GM12878 (cell line): ENCODE measurements around the gene TRABD2A. TPM values are rescaled to one million over a fixed set of nuclear protein-coding genes. Genes with fewer than 3 reads are reported as not detected.

ENCODE experiments used
- ATAC-seq: fragments of 200-7000 bp; cut with Tn5 transposase; 3 replicates; pipeline ENCODE4 v1.9.1; 2020; ENCODE audit warnings: mild to moderate bottlenecking, moderate library complexity
- BruUV-seq: library from RNA; stranded (reverse); fragments of 400-500 nt; replicated peaks from 2 replicates; lab custom pipeline; 2021; lab: Mats Ljungman, UMichigan
- CTCF ChIA-PET: fragments of 300-600 bp; sonication (Branson Sonifier 250); formaldehyde crosslinking; extraction: SDS; loops from one replicate; lab custom pipeline; 2021; ENCODE audit warnings: inconsistent platforms; lab: Yijun Ruan, JAX
- POLR2A ChIA-PET: fragments of 350-600 bp; formaldehyde crosslinking; extraction: SDS; loops from one replicate; lab custom pipeline; 2021; ENCODE audit warnings: inconsistent platforms; lab: Charles Lee
- RAD21 ChIA-PET: fragments of 300-600 bp; sonication (Branson Sonifier 250); formaldehyde crosslinking; loops from one replicate; lab custom pipeline; 2023; ENCODE audit warnings: antibody characterized with exemption; ENCODE audit not compliant: unreplicated experiment; lab: Charles Lee
- SMC1A ChIA-PET: fragments of 300-600 bp; sonication (Branson Sonifier 250); formaldehyde crosslinking; loops from one replicate; lab custom pipeline; 2023; ENCODE audit not compliant: unreplicated experiment, uncharacterized antibody; lab: Charles Lee
- DNase-seq: peaks from one replicate; pipeline ENCODE4 v3.0.0-alpha.2; 2011; ENCODE audit warnings: low read depth, low spot score
- FAIRE-seq: peaks from 3 replicates; lab custom pipeline; 2011; peaks lifted over from hg19 to GRCh38; lab: Jason Lieb, UNC
- H2AFZ ChIP-seq: 2 replicates; pipeline ENCODE4 v1.6.0; 2011; ENCODE audit warnings: low read depth, low read length, control low read depth; ENCODE audit not compliant: control insufficient read depth
- H3K27ac ChIP-seq: 2 replicates; pipeline ENCODE4 v1.5.1; 2011; ENCODE audit warnings: control low read depth; ENCODE audit not compliant: control insufficient read depth, insufficient read depth
- H3K27me3 ChIP-seq, 2 experiments: replicated peaks in 1 of 2; 2 replicates each; pipeline versions ENCODE4 v1.6.0 to v1.6.1; 2011; ENCODE audit warnings: low read length in 1 of 2; ENCODE audit not compliant: control insufficient read depth in 2 of 2, insufficient read depth in 2 of 2
- H3K36me3 ChIP-seq, 2 experiments: 2 replicates each; pipeline ENCODE4 v1.5.1; 2011; ENCODE audit warnings: low read length in 1 of 2; ENCODE audit not compliant: control insufficient read depth in 2 of 2, insufficient read depth in 2 of 2
- H3K4me1 ChIP-seq: 2 replicates; pipeline ENCODE4 v1.6.1; 2011; ENCODE audit warnings: mild to moderate bottlenecking, low read length, moderate library complexity, mixed read lengths; ENCODE audit not compliant: control insufficient read depth, insufficient read depth
- H3K4me2 ChIP-seq: 2 replicates; pipeline ENCODE4 v1.6.0; 2011; ENCODE audit warnings: control low read depth; ENCODE audit not compliant: control insufficient read depth, insufficient read depth
- H3K4me3 ChIP-seq: fragments of 200-600 bp; sonication (generic); 2 replicates; pipeline ENCODE4 v1.5.1; 2016
- H3K79me2 ChIP-seq: 2 replicates; pipeline ENCODE4 v1.6.0; 2011; ENCODE audit warnings: low read length; ENCODE audit not compliant: control insufficient read depth, insufficient read depth
- H3K9ac ChIP-seq: 2 replicates; pipeline ENCODE4 v1.8.0; 2011; ENCODE audit warnings: low read length, control low read depth, mixed read lengths; ENCODE audit not compliant: control insufficient read depth, insufficient read depth
- H3K9me3 ChIP-seq: replicated peaks from 3 replicates; pipeline ENCODE4 v1.5.1; 2011; ENCODE audit warnings: mild to moderate bottlenecking, low read length; ENCODE audit not compliant: control insufficient read depth, insufficient read depth
- H4K20me1 ChIP-seq: 2 replicates; pipeline ENCODE4 v1.6.0; 2011; ENCODE audit not compliant: control insufficient read depth, insufficient read depth
- BMI1 ChIP-seq: fragments of 450-650 bp; IDR thresholded peaks from 2 replicates; pipeline ENCODE4 v1.6.1; 2016; ENCODE audit warnings: mild to moderate bottlenecking, moderate library complexity, borderline replicate concordance
- CREB1 ChIP-seq: IDR thresholded peaks from 2 replicates; pipeline ENCODE4 v1.6.1; 2012; ENCODE audit warnings: low read depth, mild to moderate bottlenecking, inconsistent platforms
- EP300 ChIP-seq, 2 experiments: fragments of 150-350 bp in 1 of 2; IDR thresholded peaks; 2 replicates each; pipeline ENCODE4 v1.6.1; 2011 to 2012; ENCODE audit warnings: low read depth in 2 of 2, low read length in 2 of 2, borderline replicate concordance in 1 of 2, improper control_type of control experiment in 1 of 2, inconsistent platforms in 1 of 2; ENCODE audit not compliant: control insufficient read depth in 1 of 2
- HSF1 ChIP-seq: fragments of 150-350 bp; IDR thresholded peaks from 2 replicates; pipeline ENCODE4 v1.6.1; 2014; ENCODE audit warnings: mild to moderate bottlenecking, low read depth, low read length
- MTA3 ChIP-seq: IDR thresholded peaks from 2 replicates; pipeline ENCODE4 v1.6.1; 2012; ENCODE audit warnings: low read length, inconsistent platforms, borderline replicate concordance
- NFYA ChIP-seq: IDR thresholded peaks from 2 replicates; pipeline ENCODE4 v1.6.1; 2011; ENCODE audit warnings: low read depth, mild to moderate bottlenecking, low read length, improper control_type of control experiment, borderline replicate concordance
- STAT3 ChIP-seq: IDR thresholded peaks from 2 replicates; pipeline ENCODE4 v1.6.1; 2011; ENCODE audit warnings: low read depth, low read length, improper control_type of control experiment
- USF2 ChIP-seq: IDR thresholded peaks from 2 replicates; pipeline ENCODE4 v1.6.1; 2011; ENCODE audit warnings: low read depth, low read length, improper control_type of control experiment, borderline replicate concordance
- ZBED1 ChIP-seq: IDR thresholded peaks from 2 replicates; pipeline ENCODE4 v1.6.1; 2016; ENCODE audit warnings: borderline replicate concordance
- whole genome bisulfite sequencing: methylation state at CpG from one replicate; pipeline ENCODE4 v1.1.6; 2016; ENCODE audit warnings: low lambda C conversion rate; ENCODE audit not compliant: insufficient replicate concordance, insufficient coverage; ENCODE audit errors: missing lambda C conversion rate; 5-methylcytosine and 5-hydroxymethylcytosine counted together
- in situ Hi-C: fragments of 300-500 bp; cut with MboI; formaldehyde crosslinking; loops from 9 replicates; pipeline ENCODE4 v1.14.3; 2018; ENCODE audit warnings: mixed read lengths
- intact Hi-C: fragments of 100-400 bp; cut with micrococcal nuclease; formaldehyde crosslinking; loops from one replicate; pipeline ENCODE4 v1.14.2; 2022; ENCODE audit not compliant: unreplicated experiment
- polyA plus RNA-seq, 11 experiments: library from polyadenylated mRNA; depleted of rRNA in 4 of 11; unstranded in 6 of 11; stranded (reverse) in 5 of 11; fragments of >200 nt; fragmentation: Nextera tagmentation in 4 of 11; fragmentation: Illumina TruSeq in 1 of 11; extraction: Ambion mirVana in 4 of 11; extraction: Trizol in 1 of 11; gene quantifications; 1 replicate in 1 of 11; 2 replicates in 10 of 11; pipeline versions ENCODE4 v1.2.1 to v1.2.3, GENCODE V29; 2011 to 2016; ENCODE audit warnings: inconsistent platforms in 2 of 11, missing spikeins in 2 of 11, low read depth in 1 of 11
- total RNA-seq, 4 experiments: library from RNA; depleted of rRNA in 3 of 4; stranded (reverse); fragments of >200 nt in 3 of 4; fragmentation: Illumina TruSeq in 1 of 4; extraction: Trizol in 1 of 4; gene quantifications; 2 replicates each; pipeline versions ENCODE4 v1.2.1 to v1.2.3, GENCODE V29; 2013 to 2021
- TF ChIP-seq, protein P1 (sequence below): fragments of 450-650 bp; IDR thresholded peaks from 2 replicates; pipeline ENCODE4 v1.6.1; 2014; ENCODE audit warnings: mild to moderate bottlenecking
- TF ChIP-seq, protein P2 (sequence below): IDR thresholded peaks from 2 replicates; pipeline ENCODE4 v1.6.1; 2012; ENCODE audit warnings: low read depth, low read length, improper control_type of control experiment
- TF ChIP-seq, protein P3 (sequence below): fragments of 450-650 bp; IDR thresholded peaks from 2 replicates; pipeline ENCODE4 v1.6.1; 2018; ENCODE audit warnings: mild to moderate bottlenecking, low read depth, moderate library complexity; ENCODE audit not compliant: partially characterized antibody

Gene TRABD2A
- total and polyA plus RNA-seq, 10 of the 15 experiments (the other 5 are each of a cell fraction or from before 2014, with no cell fraction given): 1.4 to 7.6 (median 4.1) TPM

GRCh38 chr2:84849271-84849952 lies 31.5 kb downstream of the TRABD2A start (continued):
- no peak for TF ChIP-seq USF2
- TF ChIP-seq HSF1: no peak

DNA sequence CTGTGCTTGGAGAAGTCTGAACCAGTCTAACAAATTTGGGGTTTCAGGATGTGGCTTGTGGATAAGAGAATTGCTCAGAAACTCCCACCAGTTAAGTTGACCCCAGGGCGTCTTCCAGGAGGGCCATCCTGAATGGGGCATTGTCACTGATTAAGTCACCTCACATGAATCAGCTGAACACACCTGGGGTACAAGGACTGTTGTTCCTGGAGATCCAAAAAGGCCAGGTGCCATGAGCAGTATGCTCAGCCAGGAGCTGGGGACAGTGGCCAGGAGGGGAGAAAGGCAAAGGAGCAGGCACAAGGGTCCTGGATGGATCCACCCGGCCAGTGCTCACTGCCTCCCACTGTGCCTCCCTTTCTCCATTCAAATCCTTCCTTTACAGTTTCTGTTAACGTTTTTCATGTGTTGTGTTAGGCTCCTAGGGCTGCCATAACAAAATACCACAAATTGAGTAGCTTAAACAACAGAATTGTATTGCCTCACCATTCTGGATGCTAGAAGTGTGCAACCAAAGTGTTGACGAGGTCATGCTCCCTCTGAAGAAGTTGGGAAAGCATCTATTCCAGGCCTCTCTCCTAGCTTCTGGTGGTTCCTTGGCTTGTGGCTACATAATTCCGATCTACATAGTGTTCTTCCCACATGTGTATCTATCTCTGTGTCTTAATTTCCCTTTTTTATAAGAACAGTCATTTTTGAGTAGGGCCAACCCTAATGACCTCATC lies 33.4 kb downstream of the TRABD2A start:
- SMC1A ChIA-PET: interaction anchor here (0.6 to 2.6 kb wide), 3 partner anchors 14 to 302 kb away, joined by 3 to 8 read pairs (median 3); no protein-coding TSS in a partner anchor
- Histone ChIP-seq H3K4me3 (no peak overlapping the region), H3K27me3 (no peaks in the 10 kb centered on the region), H4K20me1 (no peaks in the 10 kb centered on the region), H3K9ac (no peak overlapping the region), H3K4me2 (no peak overlapping the region), H3K9me3 (no peaks in the 10 kb centered on the region; the same call in 2 of the 3 replicates), H3K27ac (no peak overlapping the region), H3K36me3 (no peaks in the 10 kb centered on the region), H2AFZ (no peak overlapping the region), H3K4me1 (peaks cover 3% of the 10 kb centered on the region; the same call in 1 of the 2 replicates), H3K79me2 (no peaks in the 10 kb centered on the region)
- CTCF ChIA-PET: interaction anchor here (1.3 to 2.1 kb wide), 2 partner anchors 10 to 78 kb away, joined by 4 to 7 read pairs; no protein-coding TSS in a partner anchor
- POLR2A ChIA-PET: no interaction called here
- BruUV-seq: no TSS peak
- ATAC-seq: no peak
- in situ Hi-C loops (no loop called here), intact Hi-C loops (no loop called here)
- 12% methylated on average over 5 of the region's 5 CpGs for WGBS
- no peak for DNase-seq
- FAIRE-seq: peak; percentile 7
- RAD21 ChIA-PET: no interaction called here
- TF ChIP-seq, protein P1, sequence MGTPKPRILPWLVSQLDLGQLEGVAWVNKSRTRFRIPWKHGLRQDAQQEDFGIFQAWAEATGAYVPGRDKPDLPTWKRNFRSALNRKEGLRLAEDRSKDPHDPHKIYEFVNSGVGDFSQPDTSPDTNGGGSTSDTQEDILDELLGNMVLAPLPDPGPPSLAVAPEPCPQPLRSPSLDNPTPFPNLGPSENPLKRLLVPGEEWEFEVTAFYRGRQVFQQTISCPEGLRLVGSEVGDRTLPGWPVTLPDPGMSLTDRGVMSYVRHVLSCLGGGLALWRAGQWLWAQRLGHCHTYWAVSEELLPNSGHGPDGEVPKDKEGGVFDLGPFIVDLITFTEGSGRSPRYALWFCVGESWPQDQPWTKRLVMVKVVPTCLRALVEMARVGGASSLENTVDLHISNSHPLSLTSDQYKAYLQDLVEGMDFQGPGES: no peak
- TF ChIP-seq MTA3 (no peak), CREB1 (no peak), NFYA (no peak), STAT3 (no peak), ZBED1 (no peak), EP300 (IDR thresholded peaks at IDR 0.05; ENCODE audit: borderline replicate concordance in 1 of 2, control insufficient read depth in 1 of 2, low read depth in 2 of 2, low read length in 2 of 2) (no peak), BMI1 (no peak)
- TF ChIP-seq, protein P2, sequence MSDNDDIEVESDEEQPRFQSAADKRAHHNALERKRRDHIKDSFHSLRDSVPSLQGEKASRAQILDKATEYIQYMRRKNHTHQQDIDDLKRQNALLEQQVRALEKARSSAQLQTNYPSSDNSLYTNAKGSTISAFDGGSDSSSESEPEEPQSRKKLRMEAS: no peak
- TF ChIP-seq, protein P3, sequence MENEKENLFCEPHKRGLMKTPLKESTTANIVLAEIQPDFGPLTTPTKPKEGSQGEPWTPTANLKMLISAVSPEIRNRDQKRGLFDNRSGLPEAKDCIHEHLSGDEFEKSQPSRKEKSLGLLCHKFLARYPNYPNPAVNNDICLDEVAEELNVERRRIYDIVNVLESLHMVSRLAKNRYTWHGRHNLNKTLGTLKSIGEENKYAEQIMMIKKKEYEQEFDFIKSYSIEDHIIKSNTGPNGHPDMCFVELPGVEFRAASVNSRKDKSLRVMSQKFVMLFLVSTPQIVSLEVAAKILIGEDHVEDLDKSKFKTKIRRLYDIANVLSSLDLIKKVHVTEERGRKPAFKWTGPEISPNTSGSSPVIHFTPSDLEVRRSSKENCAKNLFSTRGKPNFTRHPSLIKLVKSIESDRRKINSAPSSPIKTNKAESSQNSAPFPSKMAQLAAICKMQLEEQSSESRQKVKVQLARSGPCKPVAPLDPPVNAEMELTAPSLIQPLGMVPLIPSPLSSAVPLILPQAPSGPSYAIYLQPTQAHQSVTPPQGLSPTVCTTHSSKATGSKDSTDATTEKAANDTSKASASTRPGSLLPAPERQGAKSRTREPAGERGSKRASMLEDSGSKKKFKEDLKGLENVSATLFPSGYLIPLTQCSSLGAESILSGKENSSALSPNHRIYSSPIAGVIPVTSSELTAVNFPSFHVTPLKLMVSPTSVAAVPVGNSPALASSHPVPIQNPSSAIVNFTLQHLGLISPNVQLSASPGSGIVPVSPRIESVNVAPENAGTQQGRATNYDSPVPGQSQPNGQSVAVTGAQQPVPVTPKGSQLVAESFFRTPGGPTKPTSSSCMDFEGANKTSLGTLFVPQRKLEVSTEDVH: no peak
